GM12865 (cell line): ENCODE results near the gene DEFB108B.
"Not testable (repeated sequence)": the region's sequence is repeated elsewhere in the genome, so short reads cannot be mapped to it uniquely, and the experiment has no call there.

Experiments
- DNase-seq: peaks from one replicate; pipeline ENCODE4 v3.0.0; 2010; ENCODE audit warnings: low read depth
- H3K4me3 ChIP-seq: 2 replicates; pipeline ENCODE4 v1.5.1; 2011; ENCODE audit warnings: mild to moderate bottlenecking, low read depth, low read length, control low read depth
- TF ChIP-seq, protein P1 (sequence below): IDR thresholded peaks from 2 replicates; pipeline ENCODE4 v1.5.1; 2011; ENCODE audit warnings: low read length, control low read depth, low read depth, inconsistent platforms; ENCODE audit not compliant: insufficient read depth; ENCODE audit errors: missing control alignments

DEFB108B gene, protein sequence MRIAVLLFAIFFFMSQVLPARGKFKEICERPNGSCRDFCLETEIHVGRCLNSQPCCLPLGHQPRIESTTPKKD

DNA sequence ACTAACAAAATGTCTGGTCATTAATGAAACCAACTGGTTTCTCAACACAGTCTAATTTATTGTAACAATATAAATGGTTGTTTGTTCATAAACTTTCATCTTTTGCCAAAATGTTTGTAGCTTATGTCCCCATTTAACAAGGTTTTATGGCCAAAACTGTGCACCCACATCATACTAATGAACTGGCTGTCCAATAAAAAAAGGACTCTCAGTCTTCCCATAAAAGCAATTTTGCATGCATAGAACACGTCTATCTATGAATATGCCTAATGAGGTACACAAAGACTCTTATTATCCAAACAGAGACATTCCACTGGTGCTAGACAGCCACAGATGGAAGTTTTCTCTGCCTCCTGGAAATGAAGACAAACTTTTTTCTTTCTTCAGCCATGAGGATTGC lies at the start of gene DEFB108B:
TSS of gene DEFB108B (plus strand) at position 390 of the 400 bp plus-strand sequence. CDS start at position 390, 0 bp downstream.
- not testable (repeated sequence) for DNase-seq, H3K4me3 ChIP-seq

DNA sequence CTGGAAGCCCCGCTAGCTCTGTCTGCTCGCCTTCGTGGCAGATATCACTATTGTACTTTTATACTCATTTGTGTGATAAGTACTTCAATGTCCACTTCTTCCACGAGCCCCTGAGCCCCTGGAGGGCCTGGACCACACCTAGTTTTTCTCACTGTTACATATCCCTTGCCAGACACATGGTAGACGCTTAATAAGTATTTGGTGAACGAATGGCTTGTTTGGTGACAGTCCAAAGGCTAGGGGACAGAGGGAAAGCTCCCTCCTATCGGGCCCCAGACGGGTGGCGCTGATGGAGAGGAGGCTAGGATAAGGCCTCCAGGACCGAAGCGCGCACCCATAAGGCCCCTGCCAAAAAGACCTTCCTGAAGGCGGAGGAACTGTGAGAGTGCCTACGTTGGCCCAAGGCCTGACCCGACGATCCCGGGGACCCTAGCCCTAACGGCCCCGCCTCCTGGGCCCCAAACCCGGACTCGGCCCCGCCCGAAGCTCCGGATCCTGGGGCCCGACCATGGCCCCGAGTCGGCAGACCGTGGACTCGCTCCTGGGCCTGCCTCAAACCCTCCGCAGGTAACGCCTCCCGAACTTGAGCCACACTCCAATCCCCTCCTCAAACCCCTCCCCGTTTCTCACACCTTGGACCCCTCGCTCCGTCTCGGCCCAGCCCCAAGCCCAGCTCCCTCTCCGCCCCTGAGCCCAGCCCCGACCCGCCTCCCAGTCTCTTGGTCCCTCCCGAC lies 46.7 kb upstream of the DEFB108B start:
- peak overlapping the region; percentile 61 for H3K4me3 ChIP-seq
- DNase-seq: peak; percentile 77

- DNase-seq: peak; percentile 99
- peak overlapping the region; percentile 57 for H3K4me3 ChIP-seq
Measured at GRCh38 chr11:71786848-71787097, 46.2 kb upstream of the DEFB108B start.

DNA sequence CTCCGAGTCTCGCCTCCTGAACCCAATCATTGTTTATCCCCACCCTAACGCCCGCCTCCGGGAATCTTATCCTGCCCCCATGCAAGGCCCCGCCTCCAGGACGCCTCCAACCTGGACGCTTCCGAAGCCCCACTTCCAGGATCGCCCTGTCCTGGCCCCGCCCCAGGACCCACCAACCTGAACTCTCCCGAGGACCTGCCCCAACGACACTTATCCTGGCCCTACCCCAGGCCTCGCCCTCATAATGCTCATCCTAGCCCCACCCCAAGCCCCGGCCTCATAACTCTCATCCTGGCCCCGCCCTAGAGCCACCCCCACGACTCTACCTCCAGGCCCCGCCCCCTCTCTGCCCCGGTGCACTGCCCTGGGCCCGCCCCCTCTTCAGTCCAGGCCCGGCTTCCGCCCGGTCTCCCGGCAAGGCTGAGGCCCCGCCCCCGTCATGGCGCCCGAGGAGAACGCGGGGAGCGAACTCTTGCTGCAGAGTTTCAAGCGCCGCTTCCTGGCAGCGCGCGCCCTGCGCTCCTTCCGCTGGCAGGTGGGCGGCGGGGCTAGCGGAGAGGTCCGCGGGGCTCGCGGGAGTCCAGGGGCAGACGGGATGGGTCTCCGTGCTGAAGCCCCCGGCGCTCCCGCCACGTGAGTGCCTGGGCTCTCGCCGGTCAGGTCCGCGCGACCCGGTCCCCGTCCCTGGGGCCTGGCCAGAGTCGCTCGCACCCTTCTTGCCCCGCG lies 45.7 kb upstream of the DEFB108B start:
- peak overlapping the region; percentile 70 for H3K4me3 ChIP-seq
- TF ChIP-seq, protein P1, sequence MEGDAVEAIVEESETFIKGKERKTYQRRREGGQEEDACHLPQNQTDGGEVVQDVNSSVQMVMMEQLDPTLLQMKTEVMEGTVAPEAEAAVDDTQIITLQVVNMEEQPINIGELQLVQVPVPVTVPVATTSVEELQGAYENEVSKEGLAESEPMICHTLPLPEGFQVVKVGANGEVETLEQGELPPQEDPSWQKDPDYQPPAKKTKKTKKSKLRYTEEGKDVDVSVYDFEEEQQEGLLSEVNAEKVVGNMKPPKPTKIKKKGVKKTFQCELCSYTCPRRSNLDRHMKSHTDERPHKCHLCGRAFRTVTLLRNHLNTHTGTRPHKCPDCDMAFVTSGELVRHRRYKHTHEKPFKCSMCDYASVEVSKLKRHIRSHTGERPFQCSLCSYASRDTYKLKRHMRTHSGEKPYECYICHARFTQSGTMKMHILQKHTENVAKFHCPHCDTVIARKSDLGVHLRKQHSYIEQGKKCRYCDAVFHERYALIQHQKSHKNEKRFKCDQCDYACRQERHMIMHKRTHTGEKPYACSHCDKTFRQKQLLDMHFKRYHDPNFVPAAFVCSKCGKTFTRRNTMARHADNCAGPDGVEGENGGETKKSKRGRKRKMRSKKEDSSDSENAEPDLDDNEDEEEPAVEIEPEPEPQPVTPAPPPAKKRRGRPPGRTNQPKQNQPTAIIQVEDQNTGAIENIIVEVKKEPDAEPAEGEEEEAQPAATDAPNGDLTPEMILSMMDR: no peak
- DNase-seq: peak; percentile 97

DNA sequence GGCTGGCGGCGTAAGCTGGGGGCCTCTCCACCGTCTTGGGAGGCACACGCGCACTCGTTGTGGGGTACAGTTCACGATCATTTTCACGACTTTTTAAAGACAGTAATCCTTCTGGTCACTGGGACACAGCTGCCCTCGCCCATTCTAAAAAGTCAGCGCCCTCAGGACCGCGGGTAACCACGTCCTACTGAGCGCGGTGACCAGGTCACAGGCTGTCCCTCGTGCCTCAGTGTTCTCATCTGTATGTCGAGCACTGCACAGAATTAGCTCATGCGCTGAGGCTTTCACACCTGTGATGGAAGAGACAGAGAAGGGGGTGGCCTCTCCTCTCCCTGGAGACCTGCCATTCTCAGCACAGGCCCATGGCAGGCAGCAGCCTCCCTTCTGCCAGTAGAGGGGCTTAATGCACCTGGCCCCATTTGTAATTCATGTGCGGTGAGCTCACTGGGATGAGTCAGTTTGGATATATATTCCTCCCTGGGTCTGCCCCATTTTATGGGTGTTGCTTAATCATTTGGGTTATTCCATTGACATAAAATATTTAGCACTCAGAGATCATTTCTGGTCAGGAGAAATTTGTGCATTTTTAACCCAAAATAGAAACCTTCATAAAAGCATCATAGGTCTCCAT lies 45.1 kb upstream of the DEFB108B start:
- H3K4me3 ChIP-seq: peak overlapping the region; percentile 70
- peak; percentile 62 for DNase-seq

GRCh38 chr11:71789444-71790196 lies 43.4 kb upstream of the DEFB108B start:
- DNase-seq, H3K4me3 ChIP-seq: not testable (repeated sequence)

DNA sequence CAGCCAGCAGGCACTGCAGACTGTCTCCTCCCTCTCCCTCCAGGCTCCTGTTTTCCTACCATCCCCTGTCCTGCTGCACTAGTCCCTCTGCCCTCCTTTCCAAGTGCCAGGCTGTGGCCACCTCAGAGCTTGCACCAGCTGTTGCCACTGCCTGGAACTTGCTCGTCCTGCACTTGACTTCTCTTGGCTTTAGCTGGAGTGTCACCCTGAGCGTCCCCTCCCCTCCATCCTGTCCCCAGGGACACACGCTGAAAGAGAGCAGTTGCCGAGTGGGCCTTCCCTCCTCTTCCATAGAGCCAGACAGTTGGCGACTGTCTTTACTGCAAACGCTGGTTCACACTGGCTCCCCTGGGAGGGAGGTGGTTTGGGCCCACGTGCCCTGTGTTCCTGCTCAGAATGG lies 41.9 kb upstream of the DEFB108B start:
- not testable (repeated sequence) for H3K4me3 ChIP-seq, DNase-seq

DNA sequence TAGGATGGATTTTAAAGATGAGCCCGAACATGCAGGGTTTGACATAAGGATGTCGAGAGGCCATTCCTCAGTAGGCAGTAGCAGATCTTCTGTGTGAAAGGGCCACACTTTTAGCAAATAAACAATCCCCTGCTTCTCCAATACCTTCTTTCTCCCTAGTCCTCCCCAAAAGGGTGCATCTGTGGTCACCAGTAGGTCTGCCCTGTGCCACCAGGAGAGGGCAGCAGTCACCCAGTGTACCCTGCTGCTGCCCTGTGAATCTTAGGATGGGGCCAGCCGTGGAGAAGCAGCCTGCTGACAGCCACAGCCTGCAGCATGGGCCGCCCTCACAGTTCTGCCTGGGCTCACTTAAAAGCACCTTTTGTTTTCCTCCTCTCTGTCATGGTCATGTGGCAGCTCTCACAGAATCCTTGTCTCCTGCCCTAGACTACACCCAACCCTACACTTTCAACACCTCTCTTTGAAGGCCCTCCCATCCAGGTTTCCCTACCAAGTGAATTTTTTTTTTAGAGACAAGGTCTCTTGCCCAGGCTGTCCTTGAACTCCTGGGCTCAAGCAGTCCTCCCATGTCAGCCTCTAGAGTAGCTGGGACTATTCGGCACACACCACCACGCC lies 40.3 kb upstream of the DEFB108B start:
- TF ChIP-seq, protein P1: peak; percentile 39
- DNase-seq: peak; percentile 35
- not testable (repeated sequence) for H3K4me3 ChIP-seq

DNA sequence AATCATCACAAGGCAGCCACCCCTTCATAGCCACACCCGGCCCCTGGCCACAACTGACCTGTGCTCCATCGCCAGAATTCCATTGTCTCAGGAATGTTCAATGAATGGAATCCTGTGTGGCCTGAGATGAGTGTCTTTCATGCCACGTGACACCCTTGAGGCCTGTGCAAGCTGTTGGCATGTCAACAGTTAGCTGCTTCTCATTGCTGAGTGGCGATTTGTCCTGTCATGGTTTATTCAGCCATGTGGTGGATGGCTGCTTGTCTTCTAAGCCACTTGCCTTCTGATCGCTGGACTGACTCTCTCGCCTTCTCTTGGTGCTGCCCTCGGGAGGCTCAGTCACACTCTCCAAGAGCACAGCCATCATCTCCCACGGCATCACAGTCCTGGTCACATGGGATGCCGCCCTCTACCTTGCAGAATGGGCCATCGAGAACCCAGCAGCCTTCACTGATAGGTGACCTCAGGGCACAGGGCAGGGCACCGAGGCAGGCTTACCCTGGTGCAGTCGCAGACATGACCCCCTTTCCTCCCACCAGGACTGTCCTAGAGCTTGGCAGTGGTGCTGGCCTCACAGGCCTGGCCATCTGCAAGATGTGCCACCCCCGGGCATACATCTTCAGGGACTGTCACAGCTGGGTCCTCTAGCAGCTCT lies 38.5 kb upstream of the DEFB108B start:
- DNase-seq, H3K4me3 ChIP-seq: not testable (repeated sequence)

- H3K4me3 ChIP-seq: not testable (repeated sequence)
Measured at GRCh38 chr11:71795236-71795635, 37.8 kb upstream of the DEFB108B start.

DNA sequence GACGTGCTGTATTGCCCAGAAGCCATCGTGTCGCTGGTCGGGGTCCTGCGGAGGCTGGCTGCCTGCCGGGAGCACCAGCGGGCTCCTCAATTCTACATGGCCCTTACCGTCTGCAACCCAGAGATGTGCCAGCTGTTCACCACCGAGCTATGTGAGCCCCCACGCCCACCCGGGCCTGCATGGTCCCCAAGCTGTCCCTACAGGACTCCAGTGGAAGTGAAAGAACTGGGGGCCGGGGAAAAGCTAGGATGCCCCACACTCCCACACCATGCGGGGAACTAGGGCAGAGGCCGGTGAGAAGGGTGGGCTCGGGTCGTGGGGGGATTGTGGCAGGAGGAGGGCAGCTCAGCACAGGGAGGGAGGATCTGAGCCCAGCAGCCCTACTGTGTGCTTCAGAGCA lies 37.0 kb upstream of the DEFB108B start:
- not testable (repeated sequence) for DNase-seq, H3K4me3 ChIP-seq

More at GRCh38 chr11:71795236-71795635, 37.8 kb upstream of the DEFB108B start:
- not testable (repeated sequence) for DNase-seq

- not testable (repeated sequence) for DNase-seq, H3K4me3 ChIP-seq
Measured at GRCh38 chr11:71796781-71797180, 36.2 kb upstream of the DEFB108B start.

- H3K4me3 ChIP-seq, DNase-seq: not testable (repeated sequence)
Measured at GRCh38 chr11:71799556-71800128, 33.4 kb upstream of the DEFB108B start.
